ENCODE data around the gene PIN4.

The PIN4 gene

DNA sequence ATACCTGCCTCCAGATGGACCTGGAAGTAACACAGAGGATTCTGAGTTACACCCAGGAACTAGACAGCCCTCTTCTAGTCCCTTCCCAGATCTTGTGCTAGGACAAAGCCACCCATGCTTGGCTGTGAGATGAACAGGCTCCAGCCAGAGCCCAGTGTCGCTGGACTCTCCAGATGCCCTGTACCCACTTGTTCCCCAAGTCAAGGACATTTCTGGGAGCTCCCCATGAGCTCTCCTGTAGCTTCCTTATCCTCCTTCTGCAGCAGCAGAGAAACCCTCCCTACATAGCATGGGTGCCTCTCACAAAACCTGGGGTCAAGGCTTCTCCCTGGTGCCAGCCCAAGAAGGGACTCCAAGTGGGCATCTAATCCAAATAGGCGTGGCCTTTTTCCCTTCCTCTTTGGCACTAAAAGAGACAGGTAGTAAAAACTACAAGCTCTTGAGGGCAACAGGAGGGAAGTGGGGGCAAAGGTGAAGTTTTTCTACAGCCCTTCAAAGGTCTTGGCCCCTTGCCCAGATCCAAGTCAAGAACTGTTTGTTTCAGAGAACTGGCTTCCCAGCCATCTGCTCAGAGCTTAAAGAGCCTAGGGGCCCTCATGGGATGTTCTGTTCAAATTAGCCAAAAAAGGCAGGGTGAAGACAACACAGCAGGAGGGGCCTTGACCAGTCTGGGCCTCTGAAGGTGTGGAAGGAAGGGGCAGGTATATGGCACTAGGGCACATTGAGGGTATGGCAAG lies 65.8 kb downstream of the PIN4 start:
- no peak for TF ChIP-seq FOXP2 (optimal IDR thresholded peaks at IDR 0.05; ENCODE audit: borderline replicate concordance, extremely low read depth, extremely low read length, insufficient read depth)
